PC-9 (cell line): ENCODE data around the gene PIRT. TPM values are rescaled to one million over a fixed set of nuclear protein-coding genes. Genes with fewer than 3 reads are reported as not detected.
A peak's percentile ranks its signal among the peaks of the same experiment; 100 is the strongest.

Experiments used
- BruUV-seq: library from RNA; stranded (reverse); fragments of 400-500 nt; replicated peaks from 2 replicates; lab custom pipeline; 2021; lab: Mats Ljungman, UMichigan
- CTCF ChIA-PET: fragments of 300-600 bp; sonication (Branson Sonifier 250); formaldehyde crosslinking; loops from one replicate; lab custom pipeline; 2022; ENCODE audit warnings: antibody characterized with exemption; lab: Charles Lee
- POLR2A ChIA-PET: fragments of 300-600 bp; sonication (Branson Sonifier 250); formaldehyde crosslinking; loops from one replicate; lab custom pipeline; 2022; ENCODE audit warnings: antibody characterized with exemption; ENCODE audit not compliant: unreplicated experiment; lab: Charles Lee
- DNase-seq, 2 experiments: peaks; one replicate each; pipeline versions ENCODE4 v3.0.0 to v3.0.0-alpha.2; 2015 to 2022; ENCODE audit warnings: mixed read lengths in 1 of 2
- H2AFZ ChIP-seq: fragments of 200-600 bp; sonication (generic); 2 replicates; pipeline ENCODE4 v1.8.1; 2017; ENCODE audit warnings: antibody characterized with exemption
- H3F3A ChIP-seq: fragments of 200-600 bp; sonication (generic); 2 replicates; pipeline ENCODE4 v1.8.1; 2017; ENCODE audit warnings: antibody characterized with exemption, mild to moderate bottlenecking, low read depth; ENCODE audit not compliant: insufficient read depth
- H3K27ac ChIP-seq: fragments of 200-600 bp; sonication (generic); 2 replicates; pipeline ENCODE4 v1.6.1; 2016; ENCODE audit warnings: mixed run types
- H3K27me3 ChIP-seq: fragments of 200-600 bp; sonication (generic); 2 replicates; pipeline ENCODE4 v1.6.1; 2016; ENCODE audit warnings: low read depth, mixed run types; ENCODE audit not compliant: insufficient read depth
- H3K36me3 ChIP-seq: fragments of 200-600 bp; sonication (generic); 2 replicates; pipeline ENCODE4 v1.6.1; 2016; ENCODE audit warnings: low read depth, mixed run types
- H3K4me1 ChIP-seq: fragments of 200-600 bp; sonication (generic); replicated peaks from 2 replicates; pipeline ENCODE4 v1.6.1; 2016; ENCODE audit warnings: mixed run types; ENCODE audit not compliant: insufficient read depth
- H3K4me2 ChIP-seq: fragments of 200-600 bp; sonication (generic); 2 replicates; pipeline ENCODE4 v1.6.1; 2017; ENCODE audit warnings: mixed run types
- H3K4me3 ChIP-seq: fragments of 200-600 bp; sonication (generic); 2 replicates; pipeline ENCODE4 v1.6.1; 2016; ENCODE audit warnings: mixed run types
- H3K79me2 ChIP-seq: fragments of 200-600 bp; sonication (generic); 2 replicates; pipeline ENCODE4 v1.6.1; 2017; ENCODE audit warnings: low read depth, mixed run types
- H3K9me2 ChIP-seq: fragments of 200-600 bp; sonication (generic); 2 replicates; pipeline ENCODE4 v1.8.1; 2017; ENCODE audit warnings: mild to moderate bottlenecking; ENCODE audit not compliant: insufficient read depth
- H3K9me3 ChIP-seq: fragments of 200-600 bp; sonication (generic); 2 replicates; pipeline ENCODE4 v1.8.1; 2016; ENCODE audit warnings: low read depth; ENCODE audit not compliant: insufficient read depth
- H4K20me1 ChIP-seq: fragments of 200-600 bp; sonication (generic); 2 replicates; pipeline ENCODE4 v1.8.1; 2017; ENCODE audit not compliant: insufficient read depth
- EZH2 ChIP-seq: fragments of 200-600 bp; sonication (generic); IDR thresholded peaks from 2 replicates; pipeline ENCODE4 v1.8.0; 2017; ENCODE audit warnings: antibody characterized with exemption, low read depth
- intact Hi-C: fragments of 100-400 bp; cut with micrococcal nuclease; formaldehyde crosslinking; loops from one replicate; pipeline ENCODE4 v1.10.0; 2022; ENCODE audit not compliant: unreplicated experiment
- total RNA-seq: library from RNA; stranded (reverse); gene quantifications from 2 replicates; pipeline ENCODE4 v1.2.3, GENCODE V29; 2021
- TF ChIP-seq, protein P1 (sequence below): fragments of 200-600 bp; sonication (generic); conservative IDR thresholded peaks from 2 replicates; pipeline ENCODE4 v1.6.1; 2017; ENCODE audit warnings: mixed run types, antibody characterized with exemption, mild to moderate bottlenecking, moderate library complexity

Gene PIRT
- total RNA-seq, 1 experiment from 2014 or later: not detected

DNA sequence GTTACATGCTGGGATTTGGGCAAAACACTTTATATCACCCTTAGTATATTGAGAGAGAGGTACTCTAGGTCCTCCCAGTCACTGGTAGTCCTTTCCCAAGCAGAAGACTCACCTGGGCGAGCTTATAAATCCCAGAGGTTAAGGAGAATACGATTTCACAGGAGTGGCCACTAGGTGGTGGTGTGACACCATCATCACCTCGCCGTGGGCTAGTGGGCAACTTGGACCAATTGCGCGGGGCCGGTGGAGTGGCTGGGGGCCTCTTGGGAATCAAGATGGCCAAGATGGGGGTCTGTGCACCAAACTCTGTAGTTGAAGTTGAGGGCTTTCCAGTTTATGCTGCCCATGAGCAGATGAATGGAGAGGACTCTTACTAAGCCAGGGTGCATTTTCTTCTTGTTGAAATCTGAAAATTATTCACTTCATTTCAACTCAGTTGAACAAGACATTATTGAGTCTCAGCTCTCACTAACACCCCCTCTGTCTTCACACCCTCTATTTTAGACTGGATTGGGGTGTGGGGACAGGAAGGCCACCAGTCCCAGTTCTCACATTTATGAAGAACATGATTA, 38.2 kb upstream of the PIRT start:
- Histone ChIP-seq H3K27ac (no peak overlapping the region), H4K20me1 (no peaks in the 10 kb centered on the region), H3K4me1 (no peaks in the 10 kb centered on the region), H3K27me3 (no peaks in the 10 kb centered on the region), H3K4me3 (no peak overlapping the region), H3K4me2 (no peak overlapping the region), H3F3A (no peaks in the 10 kb centered on the region), H3K79me2 (no peaks in the 10 kb centered on the region), H3K9me2 (no peaks in the 10 kb centered on the region), H3K36me3 (no peaks in the 10 kb centered on the region), H2AFZ (no peak overlapping the region), H3K9me3 (no peaks in the 10 kb centered on the region)
- no TSS peak for BruUV-seq
- ChIA-PET CTCF (interaction anchor here (0.5 to 1.5 kb wide), 7 partner anchors 99 to 1492 kb away, joined by 3 to 24 read pairs (median 3); no protein-coding TSS in a partner anchor), POLR2A (no interaction called here)
- intact Hi-C loops: loop anchor here (1.0 to 10.0 kb wide), 4 partner anchors 268 to 1109 kb away; no protein-coding TSS in a partner anchor
- TF ChIP-seq, protein P1, sequence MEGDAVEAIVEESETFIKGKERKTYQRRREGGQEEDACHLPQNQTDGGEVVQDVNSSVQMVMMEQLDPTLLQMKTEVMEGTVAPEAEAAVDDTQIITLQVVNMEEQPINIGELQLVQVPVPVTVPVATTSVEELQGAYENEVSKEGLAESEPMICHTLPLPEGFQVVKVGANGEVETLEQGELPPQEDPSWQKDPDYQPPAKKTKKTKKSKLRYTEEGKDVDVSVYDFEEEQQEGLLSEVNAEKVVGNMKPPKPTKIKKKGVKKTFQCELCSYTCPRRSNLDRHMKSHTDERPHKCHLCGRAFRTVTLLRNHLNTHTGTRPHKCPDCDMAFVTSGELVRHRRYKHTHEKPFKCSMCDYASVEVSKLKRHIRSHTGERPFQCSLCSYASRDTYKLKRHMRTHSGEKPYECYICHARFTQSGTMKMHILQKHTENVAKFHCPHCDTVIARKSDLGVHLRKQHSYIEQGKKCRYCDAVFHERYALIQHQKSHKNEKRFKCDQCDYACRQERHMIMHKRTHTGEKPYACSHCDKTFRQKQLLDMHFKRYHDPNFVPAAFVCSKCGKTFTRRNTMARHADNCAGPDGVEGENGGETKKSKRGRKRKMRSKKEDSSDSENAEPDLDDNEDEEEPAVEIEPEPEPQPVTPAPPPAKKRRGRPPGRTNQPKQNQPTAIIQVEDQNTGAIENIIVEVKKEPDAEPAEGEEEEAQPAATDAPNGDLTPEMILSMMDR: peak; percentile 69
- no peak for TF ChIP-seq EZH2
- DNase-seq: peak in 1 of 2 experiments; percentile 22

DNA sequence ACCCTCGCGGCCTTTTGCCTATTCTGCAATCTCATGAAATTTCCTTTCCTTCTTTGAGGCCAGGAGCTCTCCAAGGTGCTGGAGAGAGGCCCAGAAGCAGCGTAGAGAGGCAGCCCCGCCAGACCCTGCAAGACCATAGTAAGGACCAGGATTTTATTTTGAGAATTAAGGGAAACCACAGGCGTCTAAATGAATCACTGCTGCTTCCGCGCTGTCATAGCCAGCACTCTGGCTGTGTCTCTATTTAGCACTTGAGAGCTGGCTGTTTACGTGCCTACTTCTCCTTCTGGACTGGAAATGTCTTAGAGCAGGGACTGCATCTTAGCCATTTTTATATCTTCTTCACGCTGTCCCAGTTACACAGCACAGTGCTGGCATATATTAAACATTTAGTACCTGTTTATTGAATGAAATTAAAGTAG, 37.6 kb upstream of the PIRT start:
- ChIA-PET CTCF (interaction anchor here (0.5 to 1.5 kb wide), 7 partner anchors 100 to 1493 kb away, joined by 3 to 24 read pairs (median 3); no protein-coding TSS in a partner anchor), POLR2A (no interaction called here)
- intact Hi-C loops: loop anchor here (10.0 kb wide), 2 partner anchors 1059 to 1109 kb away; no protein-coding TSS in a partner anchor
- H3K9me2 ChIP-seq: no peaks in the 10 kb centered on the region
- no peaks in the 10 kb centered on the region for H4K20me1 ChIP-seq
- no peak overlapping the region for H3K27ac ChIP-seq
- DNase-seq: peak in 1 of 2 experiments; percentile 4
- BruUV-seq: no TSS peak
- no peaks in the 10 kb centered on the region for H3K4me1 ChIP-seq
- no peaks in the 10 kb centered on the region for H3K9me3 ChIP-seq
- H3K4me3 ChIP-seq: no peak overlapping the region
- H3F3A ChIP-seq: no peaks in the 10 kb centered on the region
- no peaks in the 10 kb centered on the region for H3K79me2 ChIP-seq
- H3K27me3 ChIP-seq: no peaks in the 10 kb centered on the region
- no peak overlapping the region for H2AFZ ChIP-seq
- no peaks in the 10 kb centered on the region for H3K36me3 ChIP-seq
- no peak for TF ChIP-seq EZH2
- TF ChIP-seq, protein P1: no peak
- no peak overlapping the region for H3K4me2 ChIP-seq

DNA sequence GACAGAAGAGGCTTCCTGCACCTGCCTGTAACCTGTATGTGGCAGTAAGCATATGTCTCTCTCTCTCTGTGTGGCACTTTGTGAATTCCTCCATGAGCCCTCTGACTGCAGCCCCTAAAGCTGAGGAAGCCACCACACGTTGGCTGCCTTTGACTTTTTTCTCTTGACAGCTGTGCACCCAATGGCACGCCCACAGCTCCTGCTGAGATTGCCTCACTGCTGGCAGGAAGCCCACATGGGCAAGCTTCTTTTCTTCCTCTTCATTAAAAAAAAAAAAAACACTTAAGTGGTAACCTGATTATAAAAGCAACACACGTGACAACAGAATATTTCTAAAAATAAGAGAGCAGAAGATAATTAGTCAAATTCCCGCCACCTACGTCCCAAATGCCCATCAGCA, 34.0 kb upstream of the PIRT start:
- Histone ChIP-seq H3K4me3 (no peak overlapping the region), H3K4me1 (no peaks in the 10 kb centered on the region), H4K20me1 (no peaks in the 10 kb centered on the region), H3K79me2 (no peaks in the 10 kb centered on the region), H3K9me2 (no peaks in the 10 kb centered on the region), H3K27ac (no peak overlapping the region), H3F3A (no peaks in the 10 kb centered on the region), H3K9me3 (no peaks in the 10 kb centered on the region), H3K27me3 (no peaks in the 10 kb centered on the region), H3K36me3 (no peaks in the 10 kb centered on the region), H2AFZ (no peak overlapping the region), H3K4me2 (no peak overlapping the region)
- ChIA-PET POLR2A (no interaction called here), CTCF (interaction anchor here (0.7 kb wide), 1 partner anchor 40 kb away, joined by 3 read pairs; no protein-coding TSS in a partner anchor)
- BruUV-seq: no TSS peak
- DNase-seq: no peak
- intact Hi-C loops: loop anchor here (10.0 kb wide), 2 partner anchors 1063 to 1113 kb away; no protein-coding TSS in a partner anchor
- TF ChIP-seq, protein P1: no peak
- no peak for TF ChIP-seq EZH2
